HPDE6-E6E7 (cell line): ENCODE results near the gene TEKTIP1.
"Not testable (repeated sequence)": the region's sequence is repeated elsewhere in the genome, so short reads cannot be mapped to it uniquely, and the experiment has no call there.

Experiments
- DNase-seq: peaks from one replicate; pipeline ENCODE4 v3.0.0; 2011; ENCODE audit warnings: missing footprints; ENCODE audit errors: extremely low spot score

The TEKTIP1 gene

DNA sequence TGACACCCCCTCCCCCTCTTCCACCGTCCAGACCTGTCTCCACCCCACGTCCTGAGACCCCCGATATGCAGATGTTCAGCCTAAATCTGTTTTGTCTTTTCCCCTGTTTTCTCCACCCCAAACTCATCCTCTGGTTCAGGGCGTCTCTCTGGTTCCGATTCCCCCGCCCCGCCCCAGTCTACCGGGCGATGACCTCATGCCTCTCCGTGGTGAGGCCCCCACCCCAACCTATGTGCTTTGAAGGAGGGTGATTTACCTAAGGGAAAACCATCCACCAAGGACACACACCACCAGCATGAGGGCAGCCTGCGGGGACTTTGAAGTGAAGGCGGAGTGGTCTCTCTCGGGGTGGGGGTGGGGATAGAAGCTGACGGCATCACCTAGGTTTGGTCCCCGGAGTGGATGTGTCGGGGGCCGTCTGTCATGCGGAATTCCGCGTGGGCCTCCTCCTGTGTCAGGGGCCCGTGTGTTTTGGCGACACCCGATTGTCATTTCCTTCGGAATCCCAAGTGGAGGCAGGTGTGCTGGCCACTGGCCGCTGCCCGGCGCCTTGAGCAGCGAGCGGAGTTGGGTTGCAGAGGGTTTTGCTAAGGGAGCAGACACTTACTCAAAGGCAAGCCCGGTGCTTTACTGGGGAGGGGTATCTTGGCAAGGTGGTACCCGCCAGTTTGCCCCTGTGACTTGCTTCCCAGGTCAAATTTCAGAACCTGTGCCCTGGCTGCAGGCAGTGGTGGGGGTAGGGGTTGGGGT lies 31.4 kb upstream of the TEKTIP1 start:
- DNase-seq = no peak

DNA sequence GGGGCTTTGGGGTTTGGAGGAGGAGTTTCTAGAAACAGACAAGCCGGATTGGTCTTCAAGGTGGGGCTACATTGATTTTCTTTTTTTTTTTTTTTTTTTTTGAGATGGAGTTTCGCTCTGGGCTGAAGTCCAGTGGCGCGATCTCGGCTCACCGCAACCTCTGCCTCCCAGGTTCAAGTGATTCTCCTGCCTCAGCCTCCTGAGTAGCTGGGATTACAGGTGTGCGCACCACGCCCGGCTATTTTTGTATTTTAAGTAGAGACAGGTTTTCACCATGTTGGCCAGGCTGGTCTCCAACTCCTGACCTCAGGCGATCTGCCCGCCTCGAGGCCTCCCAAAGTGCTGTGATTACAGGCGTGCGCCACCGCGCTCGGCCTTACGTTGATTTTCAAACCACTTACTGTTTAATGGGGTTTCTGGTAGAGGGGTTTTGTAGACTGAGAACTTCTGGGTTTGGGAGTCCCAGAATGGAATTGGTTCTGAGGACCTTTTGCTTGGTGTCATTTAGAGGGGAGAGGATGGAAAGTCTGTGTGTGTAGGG lies 30.8 kb upstream of the TEKTIP1 start:
- not testable (repeated sequence) for DNase-seq

DNA sequence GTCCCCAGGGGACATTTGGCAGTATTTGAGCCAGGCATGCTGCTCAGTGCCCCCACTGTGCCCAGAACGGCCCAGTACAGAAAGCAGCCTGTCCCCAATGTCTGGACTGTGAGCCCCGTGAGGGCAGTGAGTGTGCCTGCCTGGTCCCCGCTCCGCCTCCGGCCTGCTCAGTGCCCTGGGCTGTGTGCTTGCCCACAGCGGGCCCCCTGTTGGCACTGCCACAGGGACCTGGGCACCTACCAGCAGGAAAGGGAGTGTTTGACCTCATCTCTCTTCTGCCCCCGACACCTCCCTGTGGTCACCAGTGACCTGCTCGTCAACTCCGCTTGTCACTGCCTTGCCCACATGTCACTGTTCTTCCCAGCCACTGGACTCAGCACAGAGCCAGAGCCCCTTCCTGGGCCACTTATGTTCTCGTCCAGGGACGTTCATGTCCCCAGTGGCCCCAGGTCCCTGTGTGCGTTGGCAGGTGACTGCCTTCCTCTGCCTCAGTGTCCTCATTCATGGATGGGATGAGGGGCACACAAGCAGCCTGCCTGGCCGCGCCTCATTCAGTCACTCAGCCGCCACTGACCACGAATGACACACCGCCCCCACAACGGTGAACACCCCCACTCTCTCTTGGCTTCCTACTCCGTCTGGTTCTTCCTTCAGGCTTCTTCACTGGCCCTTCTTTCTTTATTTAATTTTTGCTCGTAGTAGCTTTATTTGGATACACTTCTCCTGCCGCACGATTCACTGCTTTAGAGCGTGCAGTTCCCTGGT lies 30.0 kb upstream of the TEKTIP1 start:
- no peak for DNase-seq

DNA sequence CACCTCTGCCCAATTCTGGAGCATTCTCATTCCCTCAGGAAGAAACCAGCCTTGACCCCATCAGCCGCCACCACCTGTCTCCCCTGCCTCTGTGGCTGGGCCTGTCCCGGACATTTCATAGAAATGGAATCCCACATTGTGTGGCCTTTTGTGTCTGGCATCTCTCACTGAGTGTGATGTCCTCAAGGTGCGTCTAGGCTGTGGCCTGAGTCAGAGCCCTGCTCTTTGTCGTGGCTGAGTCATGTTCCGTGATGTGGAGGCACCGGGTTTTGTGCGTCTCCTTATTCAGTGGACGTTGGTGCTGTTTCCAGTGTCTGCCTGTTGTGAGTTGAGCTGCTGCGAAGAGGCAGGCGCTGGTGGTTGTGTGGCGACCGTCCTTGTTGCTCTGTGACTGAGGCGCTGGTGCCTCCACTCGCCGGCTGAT lies 29.4 kb upstream of the TEKTIP1 start:
- peak; percentile 79 for DNase-seq

DNA sequence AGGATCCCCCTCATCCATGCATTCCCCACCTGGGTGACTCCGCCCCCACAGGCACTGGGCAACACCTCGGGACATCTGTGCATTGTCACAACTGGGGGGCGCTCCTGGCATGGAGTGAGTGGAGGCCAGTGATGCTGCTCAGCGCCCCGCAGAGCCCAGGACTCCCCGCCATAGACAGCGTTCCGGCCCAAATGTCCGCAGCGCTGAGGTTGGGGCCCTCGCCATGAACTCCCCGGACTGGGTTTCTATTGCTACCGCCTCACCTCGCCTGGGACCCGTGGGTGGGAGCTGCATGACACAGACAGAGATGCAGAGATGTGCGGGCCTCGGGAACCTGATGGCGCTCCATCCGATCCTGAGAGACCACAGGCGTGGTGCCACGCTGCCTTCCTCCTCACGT lies 28.2 kb upstream of the TEKTIP1 start:
- no peak for DNase-seq

DNA sequence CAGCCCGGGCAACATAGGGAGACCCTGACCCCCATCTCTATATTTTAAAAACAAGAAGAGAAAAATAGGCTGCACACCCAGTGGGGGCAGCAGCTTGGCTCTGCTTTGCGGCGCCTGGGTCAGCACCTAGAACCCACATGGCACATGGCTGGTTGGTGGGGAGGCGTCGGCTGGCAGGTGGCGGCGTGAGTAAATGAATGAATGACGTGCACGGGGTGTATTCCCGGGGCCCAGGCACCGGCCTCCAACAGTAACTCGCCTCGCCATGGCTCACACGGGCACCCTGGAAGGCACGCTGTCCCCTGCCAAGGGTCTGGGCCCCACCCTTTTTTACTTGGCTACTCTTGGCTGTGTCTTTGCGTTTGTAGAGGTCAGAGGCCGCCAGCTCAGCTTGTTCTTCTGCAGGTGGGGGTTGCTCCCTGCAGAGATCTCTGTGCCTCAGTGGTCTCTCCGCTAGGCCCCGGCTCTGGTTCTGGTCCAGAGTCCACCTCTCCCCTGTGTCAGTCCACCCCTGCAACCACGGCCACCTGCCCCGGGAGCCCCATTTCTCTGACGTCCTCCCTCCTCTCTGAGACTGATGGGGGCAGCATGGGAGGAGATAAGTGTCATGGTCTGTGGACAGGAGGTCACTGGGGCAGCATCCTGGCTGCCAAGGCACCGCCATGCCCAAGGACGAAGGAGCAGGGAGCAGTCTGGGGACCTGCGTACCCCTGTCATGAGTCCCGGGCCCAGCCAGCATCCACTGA lies 27.3 kb upstream of the TEKTIP1 start:
- no peak for DNase-seq

DNA sequence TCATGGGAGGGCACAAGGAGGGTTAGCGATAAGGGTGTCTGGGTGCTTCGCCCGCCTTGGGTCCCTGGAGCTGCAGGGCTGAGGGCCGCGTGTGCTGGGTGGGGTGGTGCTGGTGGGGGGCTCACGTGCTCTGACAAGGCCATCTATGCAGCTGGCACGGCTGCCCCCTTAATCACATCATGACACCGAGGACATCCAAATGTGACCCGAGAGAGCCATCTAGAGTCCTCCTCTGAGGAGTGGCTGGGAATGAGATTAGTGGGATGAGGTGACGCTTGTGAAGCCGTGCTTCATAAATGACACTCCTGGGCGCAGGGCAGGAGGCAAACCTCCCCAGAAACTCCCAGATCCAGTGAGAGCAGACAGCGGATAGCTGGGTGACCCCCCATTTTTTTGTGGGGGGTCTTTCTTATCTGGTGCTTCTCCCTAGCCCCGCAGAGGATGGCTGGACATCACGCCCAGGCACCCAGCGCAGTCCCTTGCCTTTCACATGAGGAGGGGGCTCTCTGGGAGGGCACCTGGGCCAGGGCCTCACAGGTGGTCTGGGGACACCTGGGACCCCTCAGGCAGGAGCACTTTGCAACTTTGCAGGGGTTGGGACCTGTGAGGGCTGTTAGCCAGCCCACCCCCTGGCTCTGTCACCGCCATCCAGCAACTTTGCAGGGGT lies 26.3 kb upstream of the TEKTIP1 start:
- no peak for DNase-seq

DNA sequence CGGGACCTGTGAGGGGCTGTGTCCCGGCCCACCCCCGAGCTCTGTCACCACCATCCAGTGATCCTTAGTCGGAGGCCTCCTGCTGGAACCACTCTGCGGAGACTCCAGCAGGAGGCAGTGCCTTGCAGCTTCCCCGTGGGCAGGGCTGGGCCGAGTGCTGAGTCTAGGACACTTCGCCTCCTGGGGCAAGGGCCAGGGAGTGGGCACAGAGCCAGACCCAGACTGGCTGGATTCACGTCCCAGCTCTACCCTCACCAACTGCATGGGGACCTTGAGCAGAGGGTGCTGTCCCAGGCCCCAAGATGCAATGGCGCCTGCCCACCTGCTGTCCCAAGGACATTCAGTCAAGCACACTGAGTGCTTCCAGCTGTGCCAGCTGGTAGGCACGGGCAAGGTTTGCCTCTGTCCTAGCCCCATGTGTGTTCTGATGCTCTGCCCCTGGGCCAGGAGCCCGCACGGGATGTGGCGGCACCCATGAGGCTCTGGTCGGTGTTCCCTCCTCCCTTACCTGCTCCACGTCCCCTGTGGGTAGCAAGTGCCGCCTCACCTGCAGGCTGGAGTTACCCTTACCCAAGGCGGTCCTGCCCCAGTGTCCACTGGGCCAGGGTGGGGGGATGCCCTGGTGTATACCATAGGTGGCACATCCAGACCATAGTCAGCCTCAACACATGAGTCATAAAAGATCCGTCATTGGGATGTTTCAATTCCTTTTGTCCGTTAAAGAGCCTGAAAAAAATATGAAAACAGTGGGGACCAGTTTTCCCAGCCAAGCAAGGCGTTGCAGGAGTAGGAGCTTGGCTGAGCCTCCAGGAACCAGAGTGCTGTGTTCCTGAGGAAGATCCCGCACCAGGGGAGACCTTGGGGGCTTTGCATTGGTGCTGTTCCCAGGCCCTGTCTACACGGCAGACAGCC lies 25.5 kb upstream of the TEKTIP1 start:
- DNase-seq = no peak

DNA sequence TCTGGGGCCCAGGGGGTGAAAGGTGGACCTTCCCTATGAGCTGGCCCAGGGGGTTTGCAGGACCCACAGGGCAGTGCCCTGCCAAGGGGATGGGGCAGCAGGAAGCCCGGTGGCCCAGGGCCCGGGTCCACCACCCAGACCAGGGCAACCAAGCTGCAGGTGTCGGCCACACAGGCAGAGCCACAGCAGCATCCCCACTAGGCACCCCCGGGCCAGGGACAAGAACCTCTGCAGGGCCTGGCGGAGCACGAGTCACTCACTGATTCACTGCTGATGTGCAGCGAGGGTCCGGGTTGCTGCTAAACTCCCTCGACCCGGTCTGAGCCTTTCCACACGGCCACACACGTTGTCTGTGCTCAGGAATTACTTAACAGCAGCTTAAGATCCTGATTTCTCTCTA lies 24.0 kb upstream of the TEKTIP1 start:
- DNase-seq = no peak

DNA sequence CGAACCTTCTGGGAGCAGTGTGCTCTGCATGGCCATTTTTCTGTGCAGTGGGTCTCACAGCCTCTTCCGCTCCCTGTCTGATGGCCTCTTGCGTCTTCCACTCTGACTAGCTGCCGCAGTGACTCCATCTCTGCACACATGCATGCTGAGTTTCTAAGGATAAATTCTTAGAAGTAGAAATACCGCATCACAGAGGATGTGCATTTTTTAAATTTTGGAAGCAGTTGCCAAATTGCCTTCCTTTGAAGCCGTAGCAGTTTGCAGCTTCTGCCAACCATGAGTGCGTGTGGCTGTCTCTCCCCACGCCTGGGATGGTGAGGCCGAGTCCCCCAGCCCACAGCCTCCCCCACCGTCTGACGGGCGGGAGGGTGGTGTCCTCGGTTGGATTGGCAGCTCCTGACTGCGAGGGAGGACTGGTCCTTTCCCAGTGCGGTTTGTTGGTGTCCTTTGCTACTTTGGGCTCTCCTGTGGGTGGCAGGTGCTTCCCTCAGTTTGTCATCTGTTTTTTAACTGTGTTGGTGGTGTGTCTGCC lies 23.0 kb upstream of the TEKTIP1 start:
- no peak for DNase-seq

DNA sequence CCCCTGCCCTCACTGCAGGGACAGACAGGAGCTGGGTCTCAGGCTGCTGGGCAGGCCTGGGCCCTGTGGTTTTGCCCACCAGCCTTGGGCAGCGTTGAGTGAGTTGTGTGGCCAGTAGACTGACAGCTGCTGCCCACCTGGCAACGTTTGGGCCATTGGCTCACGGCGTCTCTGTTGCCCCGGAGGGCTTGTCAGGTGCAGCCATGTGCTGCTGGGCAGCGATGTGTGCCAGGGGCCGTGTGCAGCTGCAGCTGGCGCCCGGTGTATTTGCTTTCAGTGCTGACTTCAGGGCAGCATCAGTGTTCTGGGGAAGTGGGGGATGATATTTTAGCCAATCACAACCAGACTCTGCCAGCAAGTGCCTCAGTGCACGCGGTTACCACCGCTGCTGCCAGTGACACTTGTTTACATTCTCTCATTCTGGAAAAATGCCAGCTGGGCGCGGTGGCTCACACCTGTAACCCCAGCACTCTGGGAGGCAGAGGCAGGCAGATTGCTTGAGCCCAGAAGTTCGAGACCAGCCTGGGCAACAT lies 22.2 kb upstream of the TEKTIP1 start:
- DNase-seq = no peak

DNA sequence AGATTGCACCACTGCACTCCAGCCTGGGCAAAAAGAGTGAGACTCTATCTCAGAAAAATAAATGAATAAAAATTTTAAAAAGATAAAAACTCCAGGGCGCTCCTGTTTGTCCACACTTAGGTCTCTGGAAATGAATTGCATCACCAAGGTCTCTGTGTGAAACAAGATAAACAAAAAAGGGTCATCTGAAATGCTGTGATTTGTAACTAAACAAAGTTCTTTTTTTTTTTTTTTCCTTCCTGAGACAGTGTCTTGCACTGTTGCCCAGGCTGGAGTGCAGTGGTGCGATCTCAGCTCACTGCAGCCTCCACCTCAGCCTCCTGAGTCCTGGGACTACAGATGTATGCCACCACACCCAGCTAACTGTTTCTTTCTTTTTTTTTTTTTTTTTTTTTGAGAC lies 21.3 kb upstream of the TEKTIP1 start:
- DNase-seq = no peak

DNA sequence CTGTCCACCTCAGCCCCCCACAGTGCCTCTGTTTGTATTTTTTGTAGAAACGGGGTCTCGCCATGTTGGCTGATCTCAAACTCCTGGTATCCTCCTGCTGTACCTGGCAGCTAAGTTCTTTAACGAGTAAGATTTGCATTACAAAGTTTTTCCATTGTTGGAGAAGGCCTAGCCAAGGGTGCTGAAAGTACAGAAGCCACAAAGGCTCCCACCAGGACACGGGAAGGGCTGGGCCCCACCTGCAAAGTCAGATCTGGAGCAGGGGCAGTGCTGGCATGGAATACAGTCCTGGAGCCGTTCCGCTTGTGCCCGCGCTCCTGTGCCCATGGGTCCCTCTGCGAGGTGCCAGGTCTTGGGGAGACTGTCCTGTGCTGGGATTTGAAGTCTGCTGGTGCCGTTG lies 20.7 kb upstream of the TEKTIP1 start:
- DNase-seq = no peak

DNA sequence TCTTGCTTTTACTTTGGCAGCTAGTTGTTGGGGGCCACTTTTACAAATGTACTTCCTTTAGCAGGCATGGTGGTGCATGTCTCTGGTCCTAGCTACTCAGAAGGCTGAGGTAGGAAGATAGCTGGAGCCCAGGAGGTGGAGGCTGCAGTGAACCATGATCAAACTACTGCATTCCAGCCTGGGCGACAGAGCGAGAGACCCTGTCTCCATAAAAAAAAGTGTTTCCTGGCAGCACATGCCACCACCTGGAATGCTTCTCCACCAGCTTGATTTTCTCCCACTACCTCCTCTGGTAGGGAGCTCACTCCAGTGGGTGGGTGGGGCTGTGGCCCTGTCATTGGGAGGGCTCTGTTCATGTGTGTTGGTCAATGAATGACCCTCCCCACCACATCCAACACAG lies 20.3 kb upstream of the TEKTIP1 start:
- DNase-seq = no peak

DNA sequence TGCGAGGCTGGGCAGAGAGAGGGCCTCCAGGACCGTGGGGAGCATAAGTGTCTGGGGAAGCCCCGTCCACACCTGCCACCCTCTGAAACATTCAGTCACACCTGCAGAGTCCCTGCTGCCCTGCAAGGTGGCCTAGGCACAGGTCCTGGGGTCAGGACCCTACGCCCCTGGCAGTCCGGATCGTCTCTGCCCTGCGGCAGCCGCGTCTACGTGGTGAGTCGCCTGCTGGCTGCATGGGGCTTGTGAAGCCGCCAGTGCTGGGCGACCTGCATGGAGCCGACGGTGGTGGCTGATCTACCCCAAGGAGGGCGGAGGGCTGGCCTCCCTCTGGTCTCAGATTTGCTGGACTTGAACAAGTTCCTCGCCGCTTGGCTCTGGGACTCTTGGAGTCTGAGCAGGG lies 19.8 kb upstream of the TEKTIP1 start:
- no peak for DNase-seq

DNA sequence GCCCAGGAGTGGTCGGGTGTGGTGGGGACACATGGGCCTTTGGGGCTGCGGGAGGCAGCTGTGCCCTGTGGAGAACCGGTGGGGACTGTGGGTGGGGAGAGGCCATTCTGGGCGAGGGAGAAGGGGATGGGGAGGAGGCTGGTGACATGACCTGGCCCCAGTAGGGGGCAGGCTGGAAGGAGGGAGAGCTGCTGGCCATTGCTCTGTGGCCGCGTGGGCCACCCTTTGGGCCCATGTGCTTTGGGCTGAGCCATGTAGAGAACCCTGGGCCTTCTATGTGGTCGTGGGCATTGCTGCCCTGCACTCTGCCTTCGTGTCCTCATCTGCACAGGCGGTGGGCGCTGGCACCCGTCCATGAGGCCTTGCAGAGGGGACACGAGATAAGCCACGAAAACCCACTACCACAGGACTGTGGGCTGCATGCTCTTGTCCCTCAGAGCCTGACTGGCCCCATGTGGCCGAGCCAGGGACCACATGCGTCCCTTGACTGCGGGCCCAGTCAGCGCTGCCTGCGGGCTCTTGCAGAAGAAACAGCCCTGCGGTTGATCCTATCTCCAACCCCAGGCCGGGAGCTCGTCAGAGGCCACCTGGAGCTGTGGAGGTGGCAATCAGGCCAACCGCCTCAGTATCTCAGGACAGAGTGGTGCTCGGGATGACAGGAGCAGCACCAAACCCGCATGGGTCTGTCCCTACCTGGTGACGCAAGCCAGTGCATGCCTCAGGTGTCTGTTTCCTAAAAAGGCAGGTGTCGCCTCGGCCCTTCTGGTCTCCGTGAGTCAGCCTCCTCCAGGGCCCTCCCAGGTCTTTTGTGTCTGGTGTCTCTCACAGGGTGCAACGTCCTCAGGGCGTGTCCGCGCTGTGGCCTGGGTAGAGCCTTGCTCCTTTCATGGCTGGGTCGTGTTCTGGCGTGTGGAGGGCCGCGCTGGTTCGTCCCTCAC lies 18.5 kb upstream of the TEKTIP1 start:
- DNase-seq = peak; percentile 88

DNA sequence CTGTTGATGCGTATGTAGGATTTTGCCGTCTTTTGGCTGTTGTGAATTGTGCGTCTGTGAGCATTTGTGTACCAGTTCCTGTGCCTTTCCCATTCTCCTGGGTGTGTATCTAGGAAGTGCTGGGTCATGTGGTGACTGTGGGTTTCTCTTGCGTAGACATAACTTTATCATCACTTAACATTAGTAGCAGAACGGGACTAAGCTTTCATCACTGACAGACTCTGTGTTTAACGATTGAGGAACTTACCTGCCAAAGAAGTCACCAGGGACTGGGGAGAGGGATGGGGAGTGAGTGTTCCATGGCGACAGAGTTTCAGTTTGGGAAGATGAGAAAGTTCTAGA lies 17.9 kb upstream of the TEKTIP1 start:
- DNase-seq = no peak

DNA sequence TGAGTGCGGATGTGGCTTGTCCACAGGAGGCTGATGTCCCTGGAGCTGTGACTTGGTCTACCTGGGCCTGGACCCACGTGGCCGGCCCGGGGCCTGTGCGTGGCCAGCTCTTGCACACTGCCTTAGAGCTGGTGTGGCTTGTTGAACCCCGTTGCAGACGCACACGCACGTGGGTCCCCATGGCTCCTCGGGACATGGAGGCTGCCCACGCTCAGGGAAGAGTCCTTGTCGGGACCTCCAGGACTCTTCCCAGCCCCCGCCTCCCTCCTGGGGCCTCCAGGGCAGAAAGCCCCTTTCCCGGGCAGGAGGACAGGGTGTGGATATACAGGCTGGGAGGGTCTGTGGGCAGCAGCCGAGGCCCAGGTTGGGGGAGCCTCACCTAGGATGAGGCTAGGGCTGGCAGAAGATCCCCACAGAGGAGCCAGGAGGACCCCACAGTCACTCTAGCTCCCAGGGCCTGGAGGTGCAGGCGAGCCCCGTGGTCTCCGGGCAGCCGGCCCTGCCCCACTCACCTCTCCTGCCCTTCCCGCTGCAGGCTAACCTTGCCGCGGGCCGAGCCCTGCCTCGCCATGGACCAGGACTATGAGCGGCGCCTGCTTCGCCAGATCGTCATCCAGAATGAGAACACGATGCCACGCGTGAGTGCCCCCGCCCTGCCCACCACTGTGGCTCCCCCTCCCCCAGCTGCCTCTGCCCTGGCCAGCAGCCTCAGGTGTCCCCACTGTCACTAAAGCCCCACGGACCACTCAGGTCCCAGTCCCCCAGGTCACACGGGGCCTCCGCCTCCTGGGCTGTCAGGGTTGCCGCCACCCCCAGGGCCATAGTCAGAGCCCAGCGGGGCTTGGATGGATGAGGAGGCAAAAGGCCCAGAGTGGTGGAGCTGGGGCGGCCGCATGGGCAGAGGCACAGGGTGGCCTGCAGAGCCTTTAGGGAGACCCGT lies 16.3 kb upstream of the TEKTIP1 start:
- DNase-seq = no peak
